HG03097 (cell line): ENCODE measurements around the gene SYCE3.
"Not testable (repeated sequence)": the region's sequence is repeated elsewhere in the genome, so short reads cannot be mapped to it uniquely, and the experiment has no call there.

Experiments used
- ATAC-seq: cut with Tn5 transposase; IDR thresholded peaks from one replicate; pipeline ENCODE4 v1.9.1; 2021; ENCODE audit not compliant: unreplicated experiment, low FRiP score

SYCE3 gene, protein sequence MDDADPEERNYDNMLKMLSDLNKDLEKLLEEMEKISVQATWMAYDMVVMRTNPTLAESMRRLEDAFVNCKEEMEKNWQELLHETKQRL

DNA sequence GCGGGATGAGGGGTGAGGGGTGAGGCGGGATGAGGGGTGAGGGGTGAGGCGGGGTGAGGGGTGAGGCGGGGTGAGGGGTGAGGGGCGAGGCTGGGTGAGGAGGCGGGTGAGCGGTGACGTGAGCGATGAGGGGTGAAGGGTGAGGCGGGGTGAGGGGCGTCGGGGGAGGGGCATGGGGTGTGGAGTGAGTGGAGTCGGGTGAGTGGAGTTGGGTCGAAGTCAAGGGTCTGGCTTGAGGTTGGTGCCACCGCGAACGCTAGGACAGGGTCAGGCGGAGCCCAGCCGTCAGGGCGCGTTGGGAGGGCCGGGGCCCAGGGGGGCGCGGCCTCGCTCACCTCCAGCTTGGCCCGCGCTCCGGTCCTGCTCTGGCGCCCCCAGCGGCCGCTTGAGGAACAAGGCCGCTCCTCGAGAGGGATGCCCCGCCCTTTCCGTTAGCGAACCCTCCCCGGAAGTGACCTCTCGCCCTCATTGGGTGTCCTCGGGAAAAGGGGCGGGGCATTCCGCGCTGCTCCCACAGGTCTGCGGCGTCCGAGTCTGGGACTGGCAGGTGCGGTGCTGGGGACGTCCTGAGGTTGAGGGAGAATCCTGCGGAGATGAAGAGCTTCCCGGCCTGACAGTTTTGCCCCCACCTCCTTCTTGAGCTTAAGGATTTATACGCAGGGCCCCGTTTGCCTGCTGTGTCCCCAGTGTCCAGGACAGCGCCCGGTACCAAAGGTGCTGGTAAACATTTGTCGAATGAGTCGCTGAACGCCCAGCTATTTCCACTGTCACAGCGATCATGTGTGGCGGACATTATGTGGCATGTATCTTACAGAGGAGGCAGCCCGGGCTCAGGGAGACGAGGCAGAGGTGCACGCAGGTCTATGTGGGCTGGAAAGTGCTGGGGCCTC, at the start of gene SYCE3:
Gene SYCE3 (minus strand): TSS at position 397 of the 890 bp plus-strand sequence. CDS start 6,514 bp downstream, outside the sequence.
- peak; percentile 94 for ATAC-seq

DNA sequence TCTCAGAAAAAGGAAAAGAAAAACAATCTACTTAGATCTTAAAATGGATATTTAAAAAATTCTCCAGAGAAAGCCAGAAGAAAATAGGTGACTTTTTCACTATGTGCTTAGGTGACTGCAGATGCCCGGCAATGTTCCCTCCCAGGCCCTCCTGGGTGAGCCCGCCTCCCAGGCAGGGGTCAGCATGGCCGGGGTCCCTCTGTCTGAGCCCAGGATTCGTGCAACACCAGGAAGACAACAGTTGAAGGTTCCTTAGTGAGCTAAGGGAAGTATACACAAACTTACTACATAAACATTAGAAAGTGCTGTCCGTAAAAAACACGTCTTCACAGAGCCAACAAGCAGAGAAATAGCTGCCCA, 49.4 kb upstream of the SYCE3 start:
- no peak for ATAC-seq

DNA sequence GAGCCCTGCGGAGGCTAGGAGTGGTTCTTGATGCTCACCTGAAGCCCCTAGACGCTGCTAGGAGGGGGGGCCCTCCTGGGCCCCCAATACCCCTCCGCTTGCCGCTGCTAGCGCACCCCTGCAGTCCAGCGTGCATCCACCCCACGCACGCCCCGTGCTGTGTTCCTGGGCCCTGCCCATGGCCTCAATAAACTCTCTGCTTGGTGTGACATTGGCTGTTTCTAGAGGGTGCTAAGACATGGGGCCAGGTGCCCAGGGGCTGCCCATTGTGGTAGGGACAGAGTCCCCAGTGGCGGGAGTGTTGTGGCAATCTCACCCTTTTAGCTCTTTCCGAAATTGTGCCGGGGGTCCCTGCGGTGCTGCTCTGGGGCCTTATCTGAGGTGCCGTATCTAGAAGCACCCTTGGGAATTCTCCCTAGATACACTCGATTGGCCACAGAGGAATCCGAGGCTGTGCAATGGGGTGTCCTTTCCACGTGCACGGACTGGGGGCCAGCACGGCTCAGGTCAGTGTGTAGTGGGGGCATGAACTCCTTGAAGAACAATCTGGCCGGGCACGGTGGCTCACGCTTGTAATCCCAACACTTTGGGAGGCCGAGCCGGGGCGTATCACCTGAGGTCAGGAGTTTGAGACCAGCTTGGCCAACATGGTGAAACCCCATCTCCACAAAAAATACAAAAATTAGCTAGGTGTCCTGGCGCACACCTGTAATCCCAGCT, 48.8 kb upstream of the SYCE3 start:
- ATAC-seq: no peak

DNA sequence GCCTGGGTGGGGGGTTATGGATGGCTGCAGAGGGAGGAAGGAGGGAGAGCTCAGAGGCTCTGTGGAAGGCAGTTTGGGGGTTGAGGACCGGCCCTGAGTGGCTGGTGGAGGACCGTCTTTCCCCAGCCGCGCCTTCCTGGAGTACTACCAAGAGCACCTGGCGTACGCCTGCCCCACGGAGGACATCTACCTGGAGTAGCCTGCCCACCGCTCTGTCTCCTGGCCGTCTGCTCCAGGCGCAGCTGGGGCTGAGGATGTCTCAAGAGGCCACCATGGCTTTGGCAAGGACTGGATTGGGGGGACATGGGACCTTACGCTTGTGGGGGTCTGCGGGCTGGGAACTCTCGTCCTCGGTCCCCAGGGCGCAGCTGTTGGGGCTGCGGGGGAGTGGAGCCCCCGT, 47.9 kb upstream of the SYCE3 start:
- no peak for ATAC-seq

DNA sequence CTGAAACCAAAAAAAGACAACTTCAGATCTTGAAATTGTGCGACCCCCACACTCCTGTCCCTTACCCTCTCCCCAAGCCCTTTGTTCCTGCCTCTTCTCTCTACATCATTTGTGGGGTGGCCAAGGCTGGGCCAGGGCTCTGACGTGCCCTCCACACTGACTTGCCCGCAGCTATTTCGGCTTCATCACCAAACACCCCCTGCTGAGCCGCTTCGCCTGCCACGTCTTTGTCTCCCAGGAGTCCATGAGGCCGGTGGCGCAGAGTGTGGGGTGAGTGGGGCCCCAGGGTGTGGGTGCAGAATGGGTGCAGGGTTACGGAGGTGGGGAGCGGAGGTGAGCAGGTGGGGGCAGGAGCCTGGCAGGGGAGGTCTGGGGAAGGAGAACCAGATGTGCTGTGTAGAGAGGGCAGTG, 47.3 kb upstream of the SYCE3 start:
- no peak for ATAC-seq

DNA sequence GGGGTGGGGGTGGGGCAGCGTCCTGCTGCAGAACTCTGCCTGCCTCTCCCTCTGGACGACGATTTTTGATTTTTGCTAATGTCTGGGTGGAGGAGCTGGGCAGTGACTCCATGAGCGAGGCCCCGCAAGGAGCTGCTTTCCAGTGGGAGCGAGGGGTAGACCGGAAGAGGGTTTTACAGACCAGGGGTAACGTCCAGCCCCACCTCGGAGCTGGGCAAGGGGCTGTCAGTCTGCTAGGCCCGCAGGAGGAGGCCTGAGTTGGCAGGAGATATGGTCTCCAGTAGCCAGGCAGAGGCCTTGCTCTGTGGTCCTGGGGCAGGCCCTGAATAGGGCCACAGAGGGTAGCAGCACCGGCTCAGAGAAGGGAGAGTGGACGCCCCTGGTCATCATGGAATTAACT, 46.9 kb upstream of the SYCE3 start:
- no peak for ATAC-seq

DNA sequence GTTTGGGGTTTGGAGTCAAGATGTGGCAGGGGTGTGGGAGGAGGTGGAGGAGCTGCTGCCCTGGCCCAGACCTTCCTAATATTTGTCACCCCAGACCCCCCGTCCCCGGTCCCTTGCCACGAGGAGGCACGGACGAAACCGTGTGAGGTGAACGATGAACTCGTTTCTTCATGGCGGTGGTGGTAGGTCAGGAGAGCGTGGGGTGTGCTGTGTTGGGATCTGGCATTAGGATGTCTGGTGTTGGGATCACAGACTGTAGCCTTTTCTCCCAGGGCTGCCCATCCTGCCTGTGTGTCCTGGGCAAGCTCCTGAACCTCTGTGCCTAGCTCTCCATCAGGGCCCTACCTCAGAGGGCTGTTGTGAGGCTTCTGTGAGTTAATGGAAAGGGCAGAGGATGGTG, 46.3 kb upstream of the SYCE3 start:
- no peak for ATAC-seq

DNA sequence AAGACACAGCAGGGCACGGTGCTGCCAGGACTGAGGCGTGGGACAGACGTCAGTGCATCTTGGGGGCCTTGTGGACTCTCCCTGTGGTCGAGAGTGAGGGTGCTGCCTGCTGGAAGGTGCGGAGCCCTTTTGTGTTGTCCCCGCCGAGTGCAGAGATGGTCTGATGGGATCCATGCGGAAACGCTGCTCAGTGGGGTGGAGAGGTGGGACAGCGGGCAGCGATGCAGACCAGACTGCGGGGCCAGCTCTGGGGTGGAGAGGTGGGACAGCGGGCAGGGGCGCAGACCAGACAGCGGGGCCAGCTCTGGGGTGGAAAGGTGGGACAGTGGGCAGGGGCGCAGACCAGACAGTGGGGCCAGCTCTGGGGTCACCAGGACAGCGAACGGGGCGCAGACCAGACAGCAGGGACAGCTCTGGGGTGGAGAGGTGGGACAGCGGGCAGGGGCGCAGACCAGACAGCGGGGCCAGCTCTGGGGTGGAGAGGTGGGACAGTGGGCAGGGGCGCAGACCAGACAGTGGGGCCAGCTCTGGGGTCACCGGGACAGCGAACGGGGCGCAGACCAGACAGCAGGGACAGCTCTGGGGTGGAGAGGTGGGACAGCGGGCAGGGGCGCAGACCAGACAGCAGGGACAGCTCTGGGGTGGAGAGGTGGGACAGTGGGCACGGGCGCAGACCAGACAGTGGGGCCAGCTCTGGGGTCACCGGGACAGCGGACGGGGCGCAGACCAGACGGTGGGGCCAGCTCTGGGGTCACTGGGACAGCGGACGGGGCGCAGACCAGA, 45.5 kb upstream of the SYCE3 start:
- ATAC-seq: not testable (repeated sequence)

DNA sequence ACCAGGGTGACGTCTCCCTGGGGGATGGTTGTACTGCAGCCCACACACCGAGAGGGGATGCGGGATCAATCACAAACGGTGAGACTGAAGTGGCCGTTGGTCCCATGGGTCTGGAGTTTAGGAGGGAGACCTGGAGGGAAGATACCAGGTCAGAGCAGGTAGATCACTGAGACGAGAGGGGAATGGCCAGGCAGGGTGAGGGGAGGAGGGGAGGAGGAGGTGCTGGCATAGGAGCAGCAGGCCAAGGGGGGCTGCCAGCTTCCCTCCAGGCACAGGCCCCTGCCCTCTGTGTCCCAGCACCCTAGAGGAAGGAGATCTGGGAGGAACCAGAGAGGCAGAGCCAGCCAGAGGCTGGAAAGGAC, 44.9 kb upstream of the SYCE3 start:
- no peak for ATAC-seq

DNA sequence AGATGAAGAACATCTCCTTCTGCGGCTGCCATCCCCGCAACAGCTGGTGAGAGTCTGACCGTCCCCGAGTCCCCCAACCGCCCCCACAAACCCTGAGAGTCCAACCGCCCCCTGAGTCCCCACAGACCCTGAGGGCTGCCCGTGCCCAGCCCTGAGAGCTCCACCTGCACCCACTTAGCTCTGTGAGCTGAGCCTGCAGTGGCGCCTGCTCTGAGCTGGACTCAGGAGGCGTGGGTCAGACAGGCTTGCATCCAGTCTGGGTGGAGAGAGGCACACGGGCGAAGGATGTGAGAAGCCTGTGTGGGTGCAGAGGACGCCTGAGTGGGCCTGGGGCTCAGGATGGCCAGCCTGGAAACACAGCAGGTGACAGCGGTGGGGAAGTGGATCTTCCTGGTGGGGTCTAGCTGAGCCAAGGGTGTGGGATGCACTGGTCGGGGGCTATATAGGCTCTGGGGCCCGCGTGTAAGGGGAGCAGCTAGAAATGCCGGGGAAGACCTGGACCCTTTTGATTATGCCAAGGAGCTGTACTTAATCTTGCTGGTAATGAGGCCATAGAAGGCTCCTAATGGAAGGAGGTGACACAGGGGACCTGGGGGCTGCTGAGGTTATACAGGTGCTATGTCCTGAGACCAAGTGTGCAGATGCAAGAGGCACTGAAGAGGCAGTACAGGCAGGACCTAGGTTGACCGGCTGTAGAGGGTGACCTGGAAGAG, 44.4 kb upstream of the SYCE3 start:
- no peak for ATAC-seq

DNA sequence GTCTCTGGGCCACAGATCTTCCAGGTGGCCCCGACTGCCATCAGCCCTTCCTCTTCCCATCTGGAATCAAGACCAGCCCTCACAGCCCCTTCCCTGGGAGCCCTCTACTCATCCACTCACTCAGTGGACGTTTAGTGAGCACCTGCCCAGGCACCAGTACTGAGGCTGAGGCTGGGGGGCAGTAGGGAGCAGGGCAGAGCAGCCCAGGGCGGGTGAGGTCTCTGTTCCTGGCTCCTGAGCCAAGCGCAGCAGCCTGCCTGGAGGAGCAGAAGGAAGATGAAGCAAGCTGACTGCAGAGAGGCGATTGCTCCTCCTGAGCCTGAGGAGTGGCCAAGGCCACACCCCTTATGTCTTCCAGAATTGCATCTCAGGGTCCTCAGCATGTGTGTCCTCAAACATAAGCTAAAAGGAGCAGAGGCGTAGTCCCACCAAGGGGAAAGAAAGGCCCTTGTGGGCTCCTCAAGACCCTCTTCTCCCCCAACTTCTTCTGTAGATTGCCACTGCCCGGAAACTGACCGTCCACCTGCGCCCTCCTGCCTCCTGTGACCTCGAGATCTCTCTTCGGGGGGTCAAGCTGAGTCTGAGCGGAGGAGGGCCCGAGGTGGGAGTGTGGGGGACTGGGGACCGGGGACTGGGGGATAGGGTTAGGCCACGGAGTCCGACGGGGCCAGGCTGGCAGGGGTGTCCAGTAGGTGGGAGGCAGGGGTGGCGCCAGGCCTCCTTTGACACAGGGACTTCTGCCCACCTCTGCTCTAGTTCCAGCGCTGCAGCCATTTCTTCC, 43.6 kb upstream of the SYCE3 start:
- ATAC-seq: no peak

DNA sequence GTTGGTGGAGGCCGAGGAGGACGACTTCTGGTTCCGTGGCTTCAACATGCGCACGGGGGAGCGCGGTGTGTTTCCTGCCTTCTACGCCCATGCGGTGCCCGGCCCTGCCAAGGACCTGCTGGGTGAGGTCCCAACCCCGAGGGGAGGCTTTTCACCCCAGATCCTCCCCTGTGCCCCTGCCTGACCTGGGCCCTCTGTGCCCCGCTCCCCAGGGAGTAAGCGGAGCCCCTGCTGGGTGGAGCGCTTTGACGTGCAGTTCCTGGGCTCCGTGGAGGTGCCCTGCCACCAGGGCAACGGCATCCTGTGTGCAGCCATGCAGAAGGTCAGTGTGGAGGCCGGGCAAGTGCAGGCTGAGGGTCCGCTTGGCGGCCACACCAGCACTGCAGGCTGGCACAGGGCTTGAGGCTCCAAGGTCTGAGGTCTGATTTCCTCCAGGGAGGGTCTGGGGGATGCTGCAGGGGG, 42.9 kb upstream of the SYCE3 start:
- no peak for ATAC-seq

DNA sequence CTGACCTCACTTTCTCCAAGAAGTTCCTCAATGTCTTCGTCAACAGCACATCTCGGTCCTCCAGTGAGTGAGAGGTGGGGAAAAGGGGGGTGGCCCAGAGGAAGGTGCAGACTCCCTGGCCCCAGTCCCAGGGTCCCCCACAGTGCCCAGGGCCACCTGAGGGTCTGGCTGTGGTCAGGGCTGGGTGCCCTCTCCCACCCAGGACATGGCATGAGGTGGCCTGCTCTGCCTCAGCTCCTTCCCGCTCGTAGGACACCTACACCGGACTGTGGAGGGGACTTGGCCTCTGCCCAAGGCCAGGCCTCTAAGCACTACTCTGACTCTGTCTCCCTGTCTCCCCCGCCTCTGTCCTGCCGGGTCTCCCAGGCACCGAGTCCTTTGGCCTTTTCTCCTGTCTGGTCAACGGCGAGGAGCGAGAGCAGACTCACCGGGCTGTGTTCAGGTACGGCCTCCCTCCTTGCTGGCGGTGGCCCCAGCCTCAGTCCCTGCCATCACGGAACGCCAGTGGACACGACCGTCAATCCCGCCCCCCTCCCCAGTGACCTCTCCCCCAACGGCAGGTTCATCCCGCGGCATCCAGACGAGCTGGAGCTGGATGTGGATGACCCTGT, 42.4 kb upstream of the SYCE3 start:
- ATAC-seq: no peak

DNA sequence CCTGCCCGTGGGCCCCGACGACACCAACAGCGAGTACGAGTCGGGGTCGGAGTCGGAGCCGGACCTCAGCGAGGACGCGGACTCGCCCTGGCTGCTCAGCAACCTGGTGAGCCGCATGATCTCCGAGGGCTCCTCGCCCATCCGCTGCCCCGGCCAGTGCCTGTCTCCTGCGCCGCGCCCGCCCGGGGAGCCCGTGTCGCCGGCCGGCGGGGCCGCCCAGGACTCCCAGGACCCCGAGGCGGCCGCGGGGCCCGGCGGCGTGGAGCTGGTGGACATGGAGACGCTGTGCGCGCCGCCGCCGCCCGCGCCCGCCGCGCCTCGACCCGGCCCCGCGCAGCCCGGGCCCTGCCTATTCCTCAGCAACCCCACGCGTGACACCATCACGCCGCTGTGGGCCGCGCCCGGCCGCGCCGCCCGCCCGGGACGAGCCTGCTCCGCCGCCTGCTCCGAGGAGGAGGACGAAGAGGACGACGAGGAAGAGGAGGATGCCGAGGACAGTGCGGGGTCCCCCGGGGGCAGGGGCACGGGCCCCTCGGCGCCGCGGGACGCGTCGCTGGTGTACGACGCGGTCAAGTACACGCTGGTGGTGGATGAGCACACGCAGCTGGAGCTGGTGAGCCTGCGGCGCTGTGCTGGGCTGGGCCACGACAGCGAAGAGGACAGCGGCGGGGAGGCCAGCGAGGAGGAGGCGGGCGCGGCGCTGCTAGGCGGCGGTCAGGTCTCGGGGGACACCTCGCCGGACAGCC, 41.7 kb upstream of the SYCE3 start:
- ATAC-seq: no peak

DNA sequence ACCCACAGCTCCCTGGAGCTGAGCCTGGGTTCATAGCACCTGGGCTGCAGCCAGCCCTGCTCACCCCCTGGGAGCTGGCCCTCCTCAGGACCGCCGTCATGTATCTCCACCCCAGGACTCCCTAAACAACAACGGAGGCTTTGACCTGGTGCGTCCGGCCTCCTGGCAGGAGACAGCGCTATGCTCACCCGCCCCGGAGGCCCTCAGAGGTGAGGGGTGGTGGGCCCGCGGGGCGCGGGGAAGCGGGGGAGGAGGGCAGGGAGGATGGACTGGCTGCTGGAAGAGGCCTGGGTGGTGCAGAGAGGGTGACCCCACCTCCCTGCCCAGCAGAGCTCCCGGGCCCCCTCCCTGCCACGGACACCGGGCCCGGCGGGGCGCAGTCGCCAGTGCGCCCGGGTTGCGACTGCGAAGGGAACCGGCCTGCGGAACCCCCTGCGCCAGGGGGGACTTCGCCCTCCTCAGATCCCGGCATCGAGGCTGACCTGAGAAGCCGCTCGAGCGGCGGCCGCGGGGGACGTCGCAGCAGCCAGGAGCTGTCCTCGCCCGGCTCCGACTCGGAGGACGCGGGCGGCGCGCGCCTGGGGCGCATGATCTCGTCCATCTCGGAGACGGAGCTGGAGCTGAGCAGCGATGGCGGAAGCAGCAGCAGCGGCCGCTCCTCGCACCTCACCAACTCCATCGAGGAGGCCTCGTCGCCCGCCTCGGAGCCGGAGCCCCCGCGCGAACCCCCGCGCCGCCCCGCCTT, 41.0 kb upstream of the SYCE3 start:
- ATAC-seq: no peak

DNA sequence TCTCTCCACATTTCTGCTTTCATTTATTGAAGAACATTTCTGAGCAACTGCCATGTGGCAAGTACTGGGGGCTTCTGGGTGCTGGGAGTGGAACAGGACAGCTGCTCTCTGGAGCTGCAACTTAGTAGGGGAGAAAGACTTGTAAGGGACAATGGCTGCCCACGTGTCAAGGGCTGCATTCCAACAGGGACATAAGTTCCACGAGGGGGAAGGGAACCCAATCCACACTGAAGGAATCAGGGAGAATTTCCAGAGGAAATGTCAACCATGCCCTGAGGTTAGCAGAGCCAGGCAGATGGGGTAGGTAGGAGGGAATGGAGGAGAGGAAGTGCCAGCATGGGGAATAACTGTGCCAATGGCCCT, 39.6 kb upstream of the SYCE3 start:
- ATAC-seq: no peak

DNA sequence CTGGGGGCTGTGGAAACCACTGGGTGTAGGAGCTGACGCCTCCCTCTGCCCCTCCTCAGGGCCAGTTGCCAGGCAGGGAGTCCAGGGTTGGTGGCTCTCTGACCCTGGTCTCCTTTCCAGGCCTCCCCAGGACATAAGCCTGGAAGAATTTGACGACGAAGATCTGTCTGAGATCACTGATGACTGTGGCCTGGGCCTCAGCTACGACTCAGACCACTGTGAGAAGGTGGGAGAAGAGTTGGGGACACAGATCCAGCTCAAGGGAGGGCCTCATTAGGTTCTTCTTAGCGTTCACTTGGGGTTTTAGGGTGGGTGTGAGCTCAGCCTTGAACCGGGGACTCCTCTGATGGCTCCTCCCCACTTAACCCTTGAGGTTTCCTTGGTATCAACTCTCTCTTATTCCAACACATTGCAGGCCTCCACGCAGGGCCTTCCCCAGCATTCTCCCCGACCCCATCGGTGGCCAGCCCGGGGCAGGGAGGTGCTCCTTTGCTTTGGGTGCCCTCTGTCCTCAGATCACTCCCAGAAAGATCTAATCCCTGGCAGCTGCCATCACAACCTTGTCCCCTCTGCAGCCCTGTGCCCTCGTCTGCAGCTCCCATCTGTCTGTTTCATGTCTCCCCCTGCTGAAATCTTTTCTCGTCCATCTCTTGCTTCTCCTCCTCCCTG, 39.1 kb upstream of the SYCE3 start:
- no peak for ATAC-seq
